ENCODE data around the gene RABL2B.
"Not testable (repeated sequence)": the region's sequence is repeated elsewhere in the genome, so short reads cannot be mapped to it uniquely, and the experiment has no call there.

RABL2B gene

GRCh38 chr22:50783033-50783879, at the start of gene RABL2B:
Gene RABL2B, minus strand, starts transcription at chr22:50783636. Its CDS starts 1,342 bp downstream, at chr22:50782294.
- in situ Hi-C loops (cut with HindIII; ENCODE audit: low sequenced_read_pairs) = not testable (repeated sequence)

GRCh38 chr22:50786936-50787335, 3.5 kb upstream of the RABL2B start:
- in situ Hi-C loops (cut with HindIII; ENCODE audit: low sequenced_read_pairs) = not testable (repeated sequence)

GRCh38 chr22:50785289-50785688, 1.9 kb upstream of the RABL2B start:
- in situ Hi-C loops (cut with HindIII; ENCODE audit: low sequenced_read_pairs) = not testable (repeated sequence)

- in situ Hi-C loops (cut with HindIII; ENCODE audit: low sequenced_read_pairs) = not testable (repeated sequence)
Measured at GRCh38 chr22:50783880-50784276, 442 bp upstream of the RABL2B start.

- in situ Hi-C loops (cut with HindIII; ENCODE audit: low sequenced_read_pairs) = not testable (repeated sequence)
Measured at GRCh38 chr22:50782253-50782652, 1.2 kb downstream of the RABL2B start.

- in situ Hi-C loops (cut with HindIII; ENCODE audit: low sequenced_read_pairs) = not testable (repeated sequence)
Measured at GRCh38 chr22:50780244-50780643, 3.2 kb downstream of the RABL2B start.

- in situ Hi-C loops (cut with HindIII; ENCODE audit: low sequenced_read_pairs) = not testable (repeated sequence)
Measured at GRCh38 chr22:50777631-50778030, 5.8 kb downstream of the RABL2B start.

GRCh38 chr22:50775132-50775531, 8.3 kb downstream of the RABL2B start:
- in situ Hi-C loops (cut with HindIII; ENCODE audit: low sequenced_read_pairs) = not testable (repeated sequence)

- in situ Hi-C loops (cut with HindIII; ENCODE audit: low sequenced_read_pairs) = not testable (repeated sequence)
Measured at GRCh38 chr22:50764288-50764687, 19.1 kb downstream of the RABL2B start.

GRCh38 chr22:50761829-50762228, 21.6 kb downstream of the RABL2B start:
- in situ Hi-C loops (cut with HindIII; ENCODE audit: low sequenced_read_pairs) = not testable (repeated sequence)

GRCh38 chr22:50759597-50760341, 23.7 kb downstream of the RABL2B start:
- in situ Hi-C loops (cut with HindIII; ENCODE audit: low sequenced_read_pairs) = not testable (repeated sequence)

GRCh38 chr22:50756949-50757491, 26.4 kb downstream of the RABL2B start:
- in situ Hi-C loops (cut with HindIII; ENCODE audit: low sequenced_read_pairs) = not testable (repeated sequence)

- in situ Hi-C loops (cut with HindIII; ENCODE audit: low sequenced_read_pairs) = not testable (repeated sequence)
Measured at GRCh38 chr22:50756406-50756805, 27.0 kb downstream of the RABL2B start.

- in situ Hi-C loops (cut with HindIII; ENCODE audit: low sequenced_read_pairs) = not testable (repeated sequence)
Measured at GRCh38 chr22:50755251-50755650, 28.2 kb downstream of the RABL2B start.

GRCh38 chr22:50749302-50750074, 33.9 kb downstream of the RABL2B start:
- in situ Hi-C loops (cut with HindIII; ENCODE audit: low sequenced_read_pairs) = not testable (repeated sequence)

- in situ Hi-C loops (cut with HindIII; ENCODE audit: low sequenced_read_pairs) = not testable (repeated sequence)
Measured at GRCh38 chr22:50748630-50749029, 34.8 kb downstream of the RABL2B start.

- in situ Hi-C loops (cut with HindIII; ENCODE audit: low sequenced_read_pairs) = not testable (repeated sequence)
Measured at GRCh38 chr22:50747521-50747920, 35.9 kb downstream of the RABL2B start.

GRCh38 chr22:50744424-50744823, 39.0 kb downstream of the RABL2B start:
- in situ Hi-C loops (cut with HindIII; ENCODE audit: low sequenced_read_pairs) = not testable (repeated sequence)

GRCh38 chr22:50740714-50741113, 42.7 kb downstream of the RABL2B start:
- in situ Hi-C loops (cut with HindIII; ENCODE audit: low sequenced_read_pairs) = not testable (repeated sequence)

- in situ Hi-C loops (cut with HindIII; ENCODE audit: low sequenced_read_pairs) = no loop called here
Measured at GRCh38 chr22:50739894-50740293, 43.5 kb downstream of the RABL2B start.

GRCh38 chr22:50739279-50739691, 44.2 kb downstream of the RABL2B start:
- in situ Hi-C loops (cut with HindIII; ENCODE audit: low sequenced_read_pairs) = no loop called here
